GM23248 (cell line): ENCODE results near the gene ZFP92.

Experiments
- EZH2 ChIP-seq: fragments of 200-600 bp; sonication (generic); IDR thresholded peaks from 2 replicates; pipeline ENCODE4 v1.6.1; 2018; ENCODE audit warnings: antibody characterized with exemption, mild to moderate bottlenecking; ENCODE audit not compliant: insufficient read depth, poor library complexity, severe bottlenecking
- EZH2phosphoT487 ChIP-seq: fragments of 200-600 bp; sonication (generic); IDR thresholded peaks from 2 replicates; pipeline ENCODE4 v1.6.1; 2018; ENCODE audit warnings: antibody characterized with exemption, moderate library complexity, mild to moderate bottlenecking, low read depth; ENCODE audit not compliant: insufficient read depth

GRCh38 chrX:153442463-153442862, 31.2 kb downstream of the ZFP92 start:
- no peak for TF ChIP-seq EZH2phosphoT487
- TF ChIP-seq EZH2 = no peak
